Glutamatergic neuron (in vitro differentiated cells): Measurements from ENCODE around the gene PAOX. TPM values are rescaled to one million over a fixed set of nuclear protein-coding genes. Genes with fewer than 3 reads are reported as not detected.

ENCODE experiments used
- DNase-seq: peaks from one replicate; pipeline ENCODE4 v3.0.0; 2022
- H3K27ac Mint-ChIP-seq: one replicate; pipeline ENCODE4 v1.8.0; 2020; ENCODE audit warnings: mild to moderate bottlenecking, mixed read lengths, inconsistent platforms; ENCODE audit not compliant: unreplicated experiment
- H3K27me3 Mint-ChIP-seq: one replicate; pipeline ENCODE4 v1.8.0; 2020; ENCODE audit warnings: mild to moderate bottlenecking, moderate library complexity, mixed read lengths, inconsistent platforms; ENCODE audit not compliant: unreplicated experiment
- H3K36me3 Mint-ChIP-seq: one replicate; pipeline ENCODE4 v1.8.0; 2020; ENCODE audit warnings: mild to moderate bottlenecking, mixed read lengths, inconsistent platforms; ENCODE audit not compliant: unreplicated experiment
- H3K4me1 Mint-ChIP-seq: one replicate; pipeline ENCODE4 v1.8.0; 2020; ENCODE audit warnings: mild to moderate bottlenecking, low read depth, mixed read lengths, inconsistent platforms; ENCODE audit not compliant: unreplicated experiment
- H3K4me3 Mint-ChIP-seq: one replicate; pipeline ENCODE4 v1.8.0; 2020; ENCODE audit warnings: mild to moderate bottlenecking, mixed read lengths, inconsistent platforms; ENCODE audit not compliant: unreplicated experiment
- H3K9me3 Mint-ChIP-seq: one replicate; pipeline ENCODE4 v1.8.0; 2020; ENCODE audit warnings: mild to moderate bottlenecking, moderate library complexity, mixed read lengths, inconsistent platforms; ENCODE audit not compliant: unreplicated experiment
- total RNA-seq: library from RNA; stranded (reverse); fragmentation: NEBNext Ultra II Directional; extraction: Animal tissue kit (Norgen Biotek cat#: 25700); gene quantifications from one replicate; pipeline ENCODE4 v1.2.1, GENCODE V29; 2021; ENCODE audit not compliant: unreplicated experiment
- TF ChIP-seq, protein P1 (sequence below): fragments of 200-600 bp; sonication (generic); IDR thresholded peaks from one replicate; pipeline ENCODE4 v1.5.0; 2021; ENCODE audit not compliant: partially characterized antibody, unreplicated experiment

PAOX gene
- total RNA-seq, 1 donor from 2014 or later, result 12.7 TPM

- no peak overlapping the region for H3K27ac Mint-ChIP-seq
- H3K27me3 Mint-ChIP-seq, result no peaks in the 10 kb centered on the region
- H3K4me1 Mint-ChIP-seq, result no peaks in the 10 kb centered on the region
- H3K9me3 Mint-ChIP-seq, result peaks cover 2% of the 10 kb centered on the region
- H3K36me3 Mint-ChIP-seq, result peaks cover 4% of the 10 kb centered on the region
- DNase-seq, result no peak
- TF ChIP-seq, protein P1, sequence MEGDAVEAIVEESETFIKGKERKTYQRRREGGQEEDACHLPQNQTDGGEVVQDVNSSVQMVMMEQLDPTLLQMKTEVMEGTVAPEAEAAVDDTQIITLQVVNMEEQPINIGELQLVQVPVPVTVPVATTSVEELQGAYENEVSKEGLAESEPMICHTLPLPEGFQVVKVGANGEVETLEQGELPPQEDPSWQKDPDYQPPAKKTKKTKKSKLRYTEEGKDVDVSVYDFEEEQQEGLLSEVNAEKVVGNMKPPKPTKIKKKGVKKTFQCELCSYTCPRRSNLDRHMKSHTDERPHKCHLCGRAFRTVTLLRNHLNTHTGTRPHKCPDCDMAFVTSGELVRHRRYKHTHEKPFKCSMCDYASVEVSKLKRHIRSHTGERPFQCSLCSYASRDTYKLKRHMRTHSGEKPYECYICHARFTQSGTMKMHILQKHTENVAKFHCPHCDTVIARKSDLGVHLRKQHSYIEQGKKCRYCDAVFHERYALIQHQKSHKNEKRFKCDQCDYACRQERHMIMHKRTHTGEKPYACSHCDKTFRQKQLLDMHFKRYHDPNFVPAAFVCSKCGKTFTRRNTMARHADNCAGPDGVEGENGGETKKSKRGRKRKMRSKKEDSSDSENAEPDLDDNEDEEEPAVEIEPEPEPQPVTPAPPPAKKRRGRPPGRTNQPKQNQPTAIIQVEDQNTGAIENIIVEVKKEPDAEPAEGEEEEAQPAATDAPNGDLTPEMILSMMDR, result no peak
- H3K4me3 Mint-ChIP-seq, result peak overlapping the region; percentile 76
Measured at GRCh38 chr10:133356549-133357284, 22.3 kb upstream of the PAOX start.

GRCh38 chr10:133357285-133358161, 21.5 kb upstream of the PAOX start, which contains the start of gene FUOM:
TSS of gene FUOM (minus strand) at chr10:133358019. CDS start at chr10:133358007, 12 bp downstream.
- H3K27ac Mint-ChIP-seq, result no peak within 1 kb of the TSS
- H3K27me3 Mint-ChIP-seq, result peaks cover 3% of the 10 kb centered on the region
- peak; percentile 70 for DNase-seq
- no peaks in the 10 kb centered on the region for H3K4me1 Mint-ChIP-seq
- TF ChIP-seq, protein P1, result no peak
- H3K36me3 Mint-ChIP-seq, result peaks cover 10% of the 10 kb centered on the region
- H3K9me3 Mint-ChIP-seq, result peaks cover 7% of the 10 kb centered on the region
- peak within 1 kb of the TSS; percentile 76 for H3K4me3 Mint-ChIP-seq

DNA sequence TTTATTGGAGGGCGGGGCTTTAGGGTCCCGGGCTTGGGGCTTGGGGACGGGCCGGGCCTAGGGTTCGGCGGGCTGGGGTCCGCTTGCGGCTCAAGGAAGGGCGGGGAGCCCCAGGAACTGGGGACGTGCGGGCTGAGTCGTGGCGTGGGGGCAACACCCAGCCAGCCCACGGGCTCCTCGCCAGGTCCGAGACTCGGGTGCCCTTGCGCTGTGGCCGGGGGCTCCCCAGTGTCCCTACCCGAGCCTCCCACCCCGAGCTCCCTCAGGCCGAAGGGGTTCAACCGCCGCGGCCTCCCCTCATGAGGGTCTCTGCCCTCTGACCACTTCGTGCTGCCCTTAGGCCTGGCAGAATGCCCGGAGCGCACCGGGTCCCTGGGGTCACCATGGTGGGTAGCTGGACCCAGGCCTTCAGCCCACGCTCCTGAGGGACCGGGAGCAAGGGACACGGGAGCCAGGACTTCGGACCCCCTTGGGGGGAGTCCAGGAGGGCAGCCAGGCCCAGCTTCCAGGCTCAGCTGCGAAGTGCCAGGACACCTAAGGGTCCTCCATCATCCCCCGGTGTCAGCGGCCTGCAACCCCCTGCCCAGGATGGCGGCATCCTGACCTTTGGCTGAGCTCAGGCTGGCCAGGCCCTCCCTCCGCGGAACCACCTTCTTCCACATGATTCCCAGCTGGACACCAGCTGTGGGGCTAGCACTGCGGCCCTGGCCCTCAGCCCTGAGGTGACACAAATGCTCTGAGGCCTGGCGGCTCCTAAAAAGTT, 20.7 kb upstream of the PAOX start:
- Mint-ChIP-seq H3K36me3 (peaks cover 10% of the 10 kb centered on the region), H3K4me1 (no peaks in the 10 kb centered on the region), H3K4me3 (no peak overlapping the region), H3K27ac (no peak overlapping the region), H3K9me3 (peaks cover 7% of the 10 kb centered on the region), H3K27me3 (peaks cover 3% of the 10 kb centered on the region)
- no peak for DNase-seq
- TF ChIP-seq, protein P1, result no peak

GRCh38 chr10:133358925-133359310, 20.1 kb upstream of the PAOX start:
- Mint-ChIP-seq H3K9me3 (peaks cover 7% of the 10 kb centered on the region), H3K4me3 (no peak overlapping the region), H3K27me3 (peaks cover 3% of the 10 kb centered on the region), H3K27ac (no peak overlapping the region), H3K4me1 (no peaks in the 10 kb centered on the region), H3K36me3 (peaks cover 10% of the 10 kb centered on the region)
- TF ChIP-seq, protein P1, result no peak
- no peak for DNase-seq
